GM18508 (cell line): ENCODE data around the gene SPINK8.
"Not testable (repeated sequence)": the region's sequence is repeated elsewhere in the genome, so short reads cannot be mapped to it uniquely, and the experiment has no call there.

Experiments used
- ATAC-seq: cut with Tn5 transposase; IDR thresholded peaks from one replicate; pipeline ENCODE4 v1.9.1; 2021; ENCODE audit warnings: moderate number of reproducible peaks; ENCODE audit not compliant: insufficient read depth, unreplicated experiment

SPINK8 gene

DNA sequence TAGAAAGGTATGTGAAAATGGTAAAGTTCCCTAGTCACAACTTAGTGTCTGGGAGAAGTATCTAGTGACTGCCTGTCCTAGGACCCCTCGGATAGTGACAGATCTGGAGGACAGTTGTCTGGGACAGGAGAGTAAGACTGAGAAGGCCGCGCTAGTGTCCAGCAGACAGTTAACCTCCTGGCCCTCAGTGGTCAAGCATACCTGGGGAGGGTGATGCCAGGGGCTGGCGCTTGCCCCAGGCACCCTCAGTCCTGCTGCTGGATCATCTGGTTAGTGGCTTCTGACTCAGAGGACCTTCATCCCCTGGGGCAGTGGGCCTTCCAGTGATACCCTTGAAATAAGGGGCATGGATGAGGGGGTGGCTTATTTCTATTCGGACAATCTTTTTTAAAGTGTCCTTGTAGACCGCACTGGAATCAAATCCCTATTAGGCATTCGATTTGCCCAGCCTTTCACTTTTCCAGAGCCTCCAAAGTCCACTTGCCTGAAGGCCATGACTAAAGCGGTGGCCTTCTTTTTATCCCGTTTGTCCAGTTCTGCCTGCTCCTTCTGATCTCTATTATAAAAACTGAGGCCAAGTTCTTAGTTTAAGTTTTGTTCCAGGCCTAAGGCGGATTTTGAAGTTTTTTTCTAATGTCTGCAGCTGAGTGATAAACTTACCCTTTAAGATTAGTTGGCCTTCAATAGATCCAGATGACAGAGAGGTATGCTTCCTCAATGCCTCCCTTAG lies 1.6 kb downstream of the SPINK8 start:
- ATAC-seq = not testable (repeated sequence)

DNA sequence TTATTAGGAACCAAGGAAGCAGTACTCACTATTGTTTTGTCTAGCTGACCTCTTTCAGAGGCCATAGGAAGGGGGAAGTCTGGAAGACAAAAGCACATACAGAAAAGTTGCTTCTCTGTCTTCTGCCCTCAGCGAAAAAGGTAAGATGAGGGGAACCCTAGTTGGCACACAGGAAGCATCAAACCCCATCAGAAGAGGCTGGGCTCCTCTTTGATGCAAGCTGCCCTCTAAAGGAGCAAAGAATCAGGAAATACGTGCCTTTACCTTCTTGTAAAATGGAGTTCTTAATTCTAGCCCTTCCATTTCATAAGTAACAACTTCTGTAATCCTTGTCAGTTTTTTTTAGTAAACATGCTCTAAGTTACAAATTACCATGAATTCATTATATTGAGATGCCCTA lies 12.5 kb downstream of the SPINK8 start:
- ATAC-seq = no peak

DNA sequence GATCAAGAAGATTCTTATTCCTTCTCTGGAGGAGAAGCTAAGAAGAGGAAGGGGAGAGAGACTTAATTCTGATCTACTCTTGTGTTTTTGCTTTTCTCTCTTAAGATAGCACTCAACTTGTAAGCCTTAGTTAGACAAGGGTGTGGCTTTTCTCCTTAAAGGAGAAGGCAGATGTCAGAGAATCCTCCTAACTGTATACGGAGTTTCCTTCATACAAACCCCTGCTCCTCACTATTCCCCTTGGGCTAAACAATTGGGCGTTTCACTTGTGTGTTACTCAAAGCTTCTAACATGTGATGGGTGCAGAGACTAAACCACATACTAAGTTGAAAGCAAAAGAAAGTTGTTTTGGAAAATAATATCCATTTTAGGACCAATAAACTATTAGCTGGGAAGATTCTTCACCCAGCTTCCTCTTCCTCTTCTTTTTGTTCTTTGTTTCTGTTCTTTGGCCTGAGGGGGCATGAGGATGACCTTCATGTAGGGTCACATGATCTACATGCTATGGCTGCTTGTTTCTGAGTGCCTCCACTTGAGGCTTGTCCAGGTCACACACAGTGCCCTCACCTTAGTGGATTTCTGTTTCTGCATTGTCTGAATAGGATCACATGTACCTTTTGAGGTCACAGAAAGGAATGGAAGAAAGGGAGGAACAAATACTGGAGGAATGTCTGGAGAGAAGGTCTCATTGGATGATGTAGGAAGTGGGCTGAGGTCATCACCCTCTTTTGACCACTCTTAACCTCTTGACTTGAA lies 14.6 kb downstream of the SPINK8 start:
- ATAC-seq = no peak

DNA sequence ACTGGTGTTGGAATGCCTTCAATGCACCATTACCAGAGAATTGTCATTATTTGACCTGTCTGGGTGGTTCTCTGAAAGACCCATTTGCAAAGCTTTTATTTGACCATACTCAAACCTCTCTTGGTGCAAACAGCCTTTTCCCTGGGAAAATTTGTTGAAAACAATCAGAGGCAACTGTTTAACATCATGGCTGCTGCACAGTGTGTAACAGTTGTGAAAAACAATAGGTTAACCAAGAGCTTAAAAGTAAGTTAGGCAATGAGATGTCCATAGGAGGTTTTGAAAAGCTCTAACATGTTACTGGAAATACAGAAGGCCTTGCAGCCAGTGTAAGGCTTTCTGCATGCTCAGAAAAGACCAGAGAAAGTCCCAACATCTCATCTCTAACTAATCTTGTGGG lies 18.9 kb downstream of the SPINK8 start:
- no peak for ATAC-seq

DNA sequence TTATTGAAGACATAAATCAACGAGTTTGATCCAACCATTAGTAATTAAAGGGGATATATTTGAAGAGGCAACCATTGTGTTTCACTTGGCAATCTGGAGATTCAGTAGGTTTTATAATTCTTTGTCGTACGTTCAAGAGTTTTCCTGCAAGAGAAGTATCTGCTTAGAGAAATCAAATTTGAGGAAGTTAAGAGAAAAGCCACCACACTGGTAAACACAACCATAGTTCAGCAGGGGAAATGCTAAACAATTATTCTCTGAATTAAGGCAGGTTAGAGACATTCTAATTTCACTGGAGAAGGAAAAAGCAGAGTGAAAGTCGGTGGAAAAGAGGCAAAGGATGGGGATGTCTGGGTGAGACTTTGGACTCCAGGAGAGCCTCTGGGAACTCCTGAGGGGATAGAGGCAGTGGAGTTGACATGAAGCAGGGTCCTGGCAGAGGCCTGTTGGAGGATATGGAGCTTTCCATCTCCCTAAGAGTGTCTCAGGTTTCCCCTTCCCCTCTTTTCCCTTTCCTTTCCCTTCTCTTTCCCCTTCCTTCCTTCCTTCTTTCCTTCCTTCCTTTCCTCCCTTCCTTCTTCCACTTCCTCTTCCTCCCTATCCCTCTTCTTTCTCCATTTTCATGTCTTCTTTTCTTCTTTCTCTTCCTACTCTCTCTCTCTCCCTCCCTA lies 26.5 kb downstream of the SPINK8 start:
- no peak for ATAC-seq

DNA sequence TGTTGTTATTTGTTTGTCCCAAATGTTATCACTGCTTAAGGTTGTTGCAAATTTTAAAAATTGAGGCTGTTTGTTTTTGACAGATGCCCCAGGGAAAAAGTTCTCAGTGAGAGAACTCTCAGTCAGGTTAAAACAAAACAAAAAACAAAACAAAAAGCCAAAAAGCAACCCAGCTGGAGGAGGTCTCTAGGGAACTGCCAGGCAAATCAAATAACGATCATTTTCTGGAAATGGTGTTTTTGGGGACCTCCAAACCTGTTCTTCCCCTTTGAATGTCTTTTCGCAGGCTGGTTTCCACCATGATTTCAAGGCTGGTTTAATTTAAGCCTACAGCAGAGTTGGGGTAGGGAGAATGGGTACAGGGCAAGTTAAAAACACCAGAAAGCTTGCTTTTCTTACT lies 27.2 kb downstream of the SPINK8 start:
- ATAC-seq = no peak

DNA sequence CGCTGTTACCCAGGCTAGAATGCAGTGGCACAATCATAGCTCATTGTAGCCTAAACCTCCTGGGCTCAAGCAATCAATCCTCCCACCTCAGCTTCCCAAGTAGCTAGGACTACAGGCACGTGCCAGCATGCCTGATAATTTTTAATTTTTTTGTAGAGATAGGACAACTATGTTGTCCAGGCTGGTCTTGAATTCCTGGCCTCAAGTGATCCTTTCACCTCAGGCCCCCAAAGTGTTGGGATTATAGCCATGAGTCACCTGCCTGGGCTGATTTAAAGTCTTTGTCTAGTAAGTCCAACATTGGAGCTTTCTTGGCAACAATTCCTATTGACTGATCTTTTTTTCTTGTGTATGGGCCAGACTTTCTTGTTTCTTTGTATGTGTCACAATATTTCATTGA lies 28.1 kb downstream of the SPINK8 start:
- no peak for ATAC-seq

DNA sequence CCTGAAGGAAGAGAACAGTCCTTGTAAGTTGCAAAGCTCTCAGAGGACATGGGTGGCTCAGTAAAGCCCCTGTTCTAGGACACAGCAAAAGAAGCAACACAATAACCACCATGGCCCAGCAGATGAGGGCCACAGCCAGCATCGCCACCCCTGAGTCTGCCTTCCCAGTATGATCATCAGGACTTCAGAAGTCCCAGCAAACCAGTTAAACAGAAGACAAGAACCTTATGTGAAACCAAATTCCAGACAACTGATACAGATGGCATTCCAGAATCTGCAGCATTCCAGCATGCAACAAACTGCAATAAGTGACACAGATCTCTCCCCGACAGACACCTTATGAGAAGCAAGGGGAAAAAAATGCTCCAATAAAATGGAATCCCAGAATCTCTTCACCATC lies 30.4 kb downstream of the SPINK8 start:
- ATAC-seq = no peak

DNA sequence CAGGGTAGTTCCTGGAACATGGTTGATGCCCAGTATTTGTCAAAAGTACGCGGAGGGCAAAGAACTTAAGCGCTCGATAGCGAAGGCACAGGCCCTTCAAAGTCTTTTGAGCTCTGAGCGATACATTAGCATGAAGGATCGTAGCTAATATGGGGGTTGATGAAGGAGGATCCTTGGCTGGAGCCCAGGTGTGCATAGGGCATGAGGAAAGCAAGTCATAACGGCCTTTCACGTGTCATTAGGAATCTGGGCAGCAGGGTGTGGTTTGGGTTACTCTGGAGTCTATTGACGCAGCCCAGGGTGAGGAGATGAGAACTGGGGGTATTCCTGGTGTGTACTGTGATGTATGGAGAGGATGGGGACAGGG lies 31.7 kb downstream of the SPINK8 start:
- ATAC-seq = no peak

DNA sequence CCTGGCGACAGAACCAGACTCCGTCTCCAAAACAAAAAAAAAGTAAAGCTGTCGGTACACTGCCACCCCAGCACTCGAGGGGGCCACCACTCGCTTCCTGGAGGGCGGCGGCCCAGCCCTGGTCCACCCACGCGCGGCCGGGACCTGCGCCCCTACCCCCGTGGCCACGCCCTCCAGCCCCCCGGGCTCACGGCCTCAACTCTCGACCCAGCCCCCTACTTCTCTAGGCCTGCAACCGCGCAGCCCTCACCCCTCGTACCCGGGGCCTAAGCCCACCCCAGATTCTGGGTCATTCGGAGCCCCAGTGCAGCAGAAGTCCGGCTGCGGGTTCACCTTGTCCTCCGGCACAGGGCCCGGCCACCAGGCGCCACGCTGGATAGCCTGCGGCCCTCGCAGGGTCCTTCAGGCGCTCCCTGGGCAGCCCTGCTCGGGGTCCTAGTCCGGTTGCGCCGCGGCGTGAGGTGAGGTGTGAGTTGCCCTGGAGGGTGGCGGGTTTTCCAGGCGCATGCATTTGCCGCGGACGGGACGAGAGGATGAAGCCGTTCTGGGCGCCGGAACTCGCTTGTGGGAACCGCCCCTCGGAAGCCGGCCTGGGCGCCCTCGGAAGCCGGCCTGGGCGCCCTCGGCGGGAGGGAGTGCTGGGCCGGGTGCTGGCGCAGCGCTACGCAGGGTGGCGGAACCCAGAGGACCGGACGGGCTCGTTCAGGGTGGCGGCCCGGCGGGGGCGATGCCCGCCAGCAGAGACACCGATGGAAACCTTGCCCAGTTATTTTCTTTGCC lies 32.3 kb downstream of the SPINK8 start, which contains the start of gene NME6:
Gene NME6, minus strand, starts transcription at position 348 of the 780 bp plus-strand sequence.
- ATAC-seq = no peak

DNA sequence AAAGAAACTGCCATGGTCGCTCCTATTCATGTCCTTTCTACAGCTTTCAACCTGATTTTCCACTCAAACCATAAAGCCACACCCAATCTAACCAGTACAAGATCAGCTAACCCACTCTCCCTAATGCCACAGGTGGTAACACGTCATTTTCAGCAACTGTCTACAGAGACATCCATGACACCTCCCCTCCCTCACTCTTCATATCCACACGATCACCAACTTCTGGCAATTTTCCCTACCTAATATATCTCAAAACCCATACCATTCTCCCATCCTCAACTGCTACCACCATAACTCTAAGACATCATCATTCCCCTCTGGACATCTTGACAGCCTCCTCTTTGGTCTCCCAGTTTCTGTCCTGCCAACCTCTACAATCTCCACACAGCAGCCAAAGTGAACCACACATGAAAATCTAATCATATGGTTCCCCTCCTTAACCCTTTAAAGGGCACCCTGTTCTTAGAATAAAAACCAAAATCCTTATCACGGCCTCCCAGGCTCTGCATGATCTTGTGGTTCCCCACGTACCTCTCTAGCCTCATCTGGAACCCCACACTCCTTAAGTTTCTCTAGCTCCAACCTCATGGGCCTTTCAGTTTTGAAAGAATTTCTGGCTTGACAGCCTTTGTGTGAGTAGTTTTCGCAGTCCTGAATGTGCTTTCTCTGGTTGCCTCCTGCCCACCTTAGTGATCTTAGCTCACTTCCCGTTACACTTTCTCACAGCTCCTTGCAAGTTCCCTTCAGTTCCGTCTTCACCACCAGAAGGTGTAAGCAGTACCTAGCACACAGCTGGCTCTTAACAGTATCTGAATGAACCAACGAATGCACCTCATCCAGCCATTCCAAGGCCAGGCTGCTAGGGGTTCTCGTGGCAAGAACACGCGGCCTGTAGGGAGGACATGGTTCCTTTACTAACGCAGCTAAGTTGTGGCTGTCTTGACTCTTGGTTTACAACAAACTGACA lies 33.4 kb downstream of the SPINK8 start:
- ATAC-seq = no peak

DNA sequence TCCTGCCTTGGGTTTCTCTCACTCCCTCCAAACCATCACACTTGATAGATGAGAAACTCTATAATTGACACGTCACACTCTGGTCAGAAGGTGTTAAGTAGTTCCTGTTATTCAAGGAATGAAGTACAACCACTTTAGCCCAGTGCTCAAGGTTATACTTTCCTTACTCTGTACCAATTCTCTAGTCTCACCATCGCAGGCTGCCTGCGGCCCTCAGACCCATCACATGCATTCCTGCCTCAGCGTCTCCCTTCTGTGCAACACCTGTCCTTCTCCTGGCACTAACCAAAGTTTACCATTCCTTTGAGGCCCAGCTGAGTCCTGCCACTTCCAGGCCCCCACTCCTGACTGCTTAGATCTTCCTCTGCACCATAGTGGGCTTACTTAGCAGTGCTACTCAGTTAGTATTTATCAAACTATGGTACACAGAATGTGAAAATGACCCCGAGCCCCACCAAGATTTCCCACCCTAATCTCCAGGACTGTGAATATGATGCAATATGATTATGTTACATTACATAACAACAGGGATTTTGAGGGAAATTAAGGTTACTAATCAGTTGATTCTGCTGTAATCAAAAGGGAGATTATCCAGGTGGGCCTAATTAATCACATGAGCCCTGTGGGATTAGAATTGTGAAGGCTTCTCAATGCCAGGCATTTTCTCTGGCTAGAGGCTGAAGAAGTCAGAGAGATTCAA lies 36.2 kb downstream of the SPINK8 start:
- no peak for ATAC-seq

DNA sequence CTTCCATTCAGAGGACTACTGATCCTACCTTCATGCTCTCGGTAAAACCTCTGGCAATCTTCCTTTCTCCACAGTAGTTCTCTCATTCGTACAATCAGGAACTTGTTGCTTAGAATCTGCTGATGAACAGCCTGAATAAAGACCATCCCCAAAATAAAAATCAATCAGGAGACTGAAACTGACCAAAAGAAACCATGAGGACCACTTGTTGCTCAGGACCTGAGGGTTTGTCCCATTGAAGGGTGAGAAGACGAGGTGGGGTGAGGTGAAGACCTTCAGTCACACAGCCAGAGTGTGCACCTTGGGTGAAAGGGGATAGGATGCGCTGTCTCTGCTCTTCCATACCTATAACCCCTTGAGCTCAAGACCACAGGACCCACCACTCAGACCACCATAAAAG lies 36.8 kb downstream of the SPINK8 start:
- no peak for ATAC-seq

DNA sequence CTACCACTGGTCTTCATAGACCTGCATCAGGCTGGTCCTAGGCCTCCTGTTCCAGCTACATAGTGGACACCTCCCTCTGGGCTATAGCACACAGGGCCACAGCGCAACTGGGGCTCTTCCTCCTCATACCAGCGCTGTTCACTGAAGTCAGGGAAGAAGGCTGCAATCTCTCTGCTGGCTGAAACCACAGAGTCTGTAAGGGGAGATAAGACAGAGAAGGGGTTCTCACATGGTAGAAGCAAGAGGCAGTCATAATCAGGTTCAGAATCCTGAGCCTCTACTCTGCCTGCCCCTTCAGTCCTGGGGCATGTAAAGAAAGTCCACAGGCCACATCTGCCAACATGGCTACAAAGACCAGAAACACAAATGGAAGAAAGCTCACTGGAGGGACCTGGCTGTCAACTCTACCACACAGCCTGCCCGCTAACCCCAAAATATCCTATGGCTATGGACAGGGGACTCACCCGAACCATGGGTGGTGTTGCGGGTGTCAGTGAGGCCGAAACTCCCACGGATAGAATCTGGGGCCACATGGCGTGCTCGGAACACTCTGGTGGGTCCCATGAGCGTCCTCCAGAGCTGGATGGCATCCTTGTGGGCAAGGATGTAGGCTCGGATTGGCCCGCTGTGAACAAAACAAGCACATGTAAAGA lies 38.7 kb downstream of the SPINK8 start:
- no peak for ATAC-seq

DNA sequence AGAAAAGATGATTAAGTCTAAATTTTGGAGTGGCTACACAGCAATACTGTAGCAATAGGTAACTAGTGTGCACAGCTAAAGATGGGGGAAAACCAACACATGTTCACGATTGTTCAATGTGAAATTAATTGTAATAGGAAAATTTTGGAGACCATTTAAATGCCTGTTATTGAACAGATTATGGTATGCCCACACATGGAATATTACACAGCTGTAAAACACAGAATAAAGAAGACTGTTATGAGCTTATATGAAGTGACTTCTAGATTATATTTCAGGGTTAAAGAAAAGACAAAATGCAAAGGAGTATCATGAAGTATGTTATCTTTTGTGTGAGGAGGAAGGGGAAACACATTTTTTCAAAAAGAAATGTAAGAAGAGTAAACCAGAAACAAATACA lies 43.8 kb downstream of the SPINK8 start:
- no peak for ATAC-seq

DNA sequence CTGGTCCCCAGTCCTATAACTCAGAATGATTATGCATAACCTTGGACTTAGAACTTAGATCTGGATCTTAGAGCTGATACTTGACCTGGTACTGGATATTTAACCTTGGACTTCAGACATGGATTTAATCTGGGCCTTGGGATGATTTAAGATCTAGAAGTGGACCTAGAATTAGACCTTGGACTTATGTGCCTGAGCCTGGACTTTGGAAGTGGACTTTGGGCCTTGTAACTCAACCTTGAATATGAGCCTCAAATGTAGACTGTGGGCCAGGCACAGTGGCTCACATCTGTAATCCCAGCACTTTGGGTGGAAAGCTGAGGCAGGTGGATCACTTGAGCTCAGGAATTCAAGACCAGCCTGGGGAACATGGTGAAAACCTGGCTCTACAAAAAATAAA lies 46.4 kb downstream of the SPINK8 start:
- ATAC-seq = no peak

DNA sequence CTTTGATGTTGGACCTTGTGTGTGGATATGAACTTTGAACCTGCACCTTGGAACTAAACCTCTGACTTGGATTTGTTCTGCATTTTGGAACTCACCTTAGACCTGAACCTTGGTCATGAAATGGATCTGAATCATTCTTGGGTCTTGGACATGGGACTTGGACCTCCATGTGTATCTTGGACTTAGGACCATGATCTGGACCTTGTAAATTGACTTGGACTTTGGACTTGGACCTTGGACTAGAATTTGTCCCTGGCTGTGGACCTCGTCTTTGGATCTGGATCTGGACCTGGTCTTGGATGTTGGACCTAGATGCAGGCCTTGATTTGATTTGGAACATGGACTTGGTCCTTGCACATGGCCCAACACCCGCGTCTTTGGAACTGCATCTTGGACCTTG lies 47.2 kb downstream of the SPINK8 start:
- no peak for ATAC-seq

DNA sequence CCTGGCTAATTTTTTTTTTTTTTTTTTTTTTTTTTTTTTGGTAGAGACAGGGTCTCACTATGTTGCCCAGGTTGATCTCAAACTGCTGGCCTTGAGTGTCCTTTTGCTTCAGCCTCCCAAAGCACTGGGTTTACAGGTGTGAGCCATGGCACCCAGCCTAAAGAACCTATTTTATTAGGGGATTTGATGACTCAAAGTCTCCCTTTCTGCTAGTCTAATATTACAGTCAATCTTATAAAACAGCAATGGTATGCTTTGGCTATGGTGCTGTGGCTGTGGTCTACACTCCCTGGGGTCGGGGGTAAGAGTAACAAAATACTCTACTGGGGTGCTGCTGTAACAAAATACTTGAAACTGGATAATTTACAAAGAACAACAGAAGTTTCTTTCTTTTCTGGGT lies 47.8 kb downstream of the SPINK8 start:
- no peak for ATAC-seq
